Neural cell (in vitro differentiated cells): Measurements from ENCODE around the gene TF. TPM values are rescaled to one million over a fixed set of nuclear protein-coding genes. Genes with fewer than 3 reads are reported as not detected.

Source experiments
- H2AFZ ChIP-seq: fragments of 200-600, 300-800 bp; sonication (generic), shearing (Covaris generic); 2 replicates; pipeline ENCODE4 v1.6.0; 2014; ENCODE audit warnings: low read depth, mild to moderate bottlenecking, antibody characterized with exemption, low read length, moderate library complexity
- H3F3A ChIP-seq: fragments of 200-600 bp; shearing (Covaris generic); 2 replicates; pipeline ENCODE4 v1.6.1; 2016; ENCODE audit warnings: mild to moderate bottlenecking, moderate library complexity, mixed read lengths, antibody characterized with exemption, low read length; ENCODE audit not compliant: insufficient read depth, poor library complexity, severe bottlenecking
- H3K27ac ChIP-seq: fragments of 200-600, 300-800 bp; sonication (generic), shearing (Covaris generic); 2 replicates; pipeline ENCODE4 v1.5.1; 2014; ENCODE audit warnings: mild to moderate bottlenecking, low read length, moderate library complexity
- H3K27me3 ChIP-seq: fragments of 300-800, 200-600 bp; sonication (generic), shearing (Covaris generic); 2 replicates; pipeline ENCODE4 v1.6.0; 2014; ENCODE audit warnings: mild to moderate bottlenecking, low read depth, low read length, moderate library complexity; ENCODE audit not compliant: insufficient read depth
- H3K36me3 ChIP-seq: fragments of 300-800, 200-600 bp; sonication (generic), shearing (Covaris generic); 2 replicates; pipeline ENCODE4 v1.5.1; 2014; ENCODE audit warnings: mild to moderate bottlenecking, antibody characterized with exemption, low read length, moderate library complexity; ENCODE audit not compliant: insufficient read depth
- H3K4me2 ChIP-seq: fragments of 300-800, 200-600 bp; sonication (generic), shearing (Covaris generic); 2 replicates; pipeline ENCODE4 v1.6.0; 2014; ENCODE audit warnings: mild to moderate bottlenecking, low read length
- H3K4me3 ChIP-seq: fragments of 300-800, 200-600 bp; sonication (generic), shearing (Covaris generic); 2 replicates; pipeline ENCODE4 v1.5.1; 2014; ENCODE audit warnings: mild to moderate bottlenecking, low read length, moderate library complexity
- H3K79me2 ChIP-seq: fragments of 200-600 bp; shearing (Covaris generic); replicated peaks from 2 replicates; pipeline ENCODE4 v1.6.0; 2014; ENCODE audit warnings: mild to moderate bottlenecking, low read length, moderate library complexity; ENCODE audit not compliant: insufficient read depth
- H3K9ac ChIP-seq: fragments of 300-800, 200-600 bp; sonication (generic), shearing (Covaris generic); 2 replicates; pipeline ENCODE4 v1.6.1; 2016; ENCODE audit warnings: mild to moderate bottlenecking, low read length, mixed read lengths
- H3K9me2 ChIP-seq: fragments of 200-600 bp; shearing (Covaris generic); 2 replicates; pipeline ENCODE4 v1.6.1; 2016; ENCODE audit warnings: mild to moderate bottlenecking, low read length, mixed read lengths; ENCODE audit not compliant: insufficient read depth
- H3K9me3 ChIP-seq: fragments of 200-600, 300-800 bp; sonication (generic), shearing (Covaris generic); 2 replicates; pipeline ENCODE4 v1.6.1; 2016; ENCODE audit warnings: mild to moderate bottlenecking, mixed run types, low read length, moderate library complexity, mixed read lengths
- H4K20me1 ChIP-seq: fragments of 200-600 bp; shearing (Covaris generic); 2 replicates; pipeline ENCODE4 v1.6.1; 2016; ENCODE audit warnings: mild to moderate bottlenecking, mixed run types; ENCODE audit not compliant: insufficient read depth
- EP300 ChIP-seq: fragments of 450-650 bp; conservative IDR thresholded peaks from 2 replicates; pipeline ENCODE4 v1.6.1; 2014; ENCODE audit warnings: antibody characterized with exemption, mild to moderate bottlenecking, moderate library complexity; ENCODE audit not compliant: poor library complexity, severe bottlenecking
- EZH2 ChIP-seq: fragments of 200-600, 300-800 bp; shearing (Covaris generic), sonication (generic); IDR thresholded peaks from 2 replicates; pipeline ENCODE4 v1.6.1; 2014; ENCODE audit warnings: antibody characterized with exemption, low read length, borderline replicate concordance, mild to moderate bottlenecking; ENCODE audit not compliant: insufficient read depth, poor library complexity, severe bottlenecking
- MXI1 ChIP-seq: fragments of 450-650 bp; conservative IDR thresholded peaks from 2 replicates; pipeline ENCODE4 v1.6.1; 2014; ENCODE audit warnings: antibody characterized with exemption, mild to moderate bottlenecking; ENCODE audit not compliant: poor library complexity, severe bottlenecking
- POLR2AphosphoS5 ChIP-seq: IDR thresholded peaks from 2 replicates; pipeline ENCODE4 v1.6.1; 2012
- RAD21 ChIP-seq: fragments of 450-650 bp; conservative IDR thresholded peaks from 2 replicates; pipeline ENCODE4 v1.6.1; 2014; ENCODE audit warnings: antibody characterized with exemption, mild to moderate bottlenecking, moderate library complexity
- SMC3 ChIP-seq: fragments of 450-650 bp; conservative IDR thresholded peaks from 2 replicates; pipeline ENCODE4 v1.6.1; 2014; ENCODE audit warnings: antibody characterized with exemption, mild to moderate bottlenecking, moderate library complexity; ENCODE audit not compliant: poor library complexity
- TAF1 ChIP-seq: IDR thresholded peaks from 2 replicates; pipeline ENCODE4 v1.6.1; 2012; ENCODE audit warnings: low read depth
- polyA plus RNA-seq: library from polyadenylated mRNA; depleted of rRNA; stranded (reverse); fragments of >200 nt; gene quantifications from 2 replicates; pipeline ENCODE4 v1.2.3, GENCODE V29; 2014
- TF ChIP-seq, protein P1 (sequence below): IDR thresholded peaks from 2 replicates; pipeline ENCODE4 v1.6.1; 2012; ENCODE audit warnings: borderline replicate concordance
- TF ChIP-seq, protein P2 (sequence below): fragments of 450-650 bp; IDR thresholded peaks from 2 replicates; pipeline ENCODE4 v1.5.1; 2014; ENCODE audit warnings: antibody characterized with exemption, mild to moderate bottlenecking, moderate library complexity; ENCODE audit not compliant: poor library complexity, severe bottlenecking

The TF gene
- polyA plus RNA-seq, 1 donor from 2014 or later = 1.4 TPM

DNA sequence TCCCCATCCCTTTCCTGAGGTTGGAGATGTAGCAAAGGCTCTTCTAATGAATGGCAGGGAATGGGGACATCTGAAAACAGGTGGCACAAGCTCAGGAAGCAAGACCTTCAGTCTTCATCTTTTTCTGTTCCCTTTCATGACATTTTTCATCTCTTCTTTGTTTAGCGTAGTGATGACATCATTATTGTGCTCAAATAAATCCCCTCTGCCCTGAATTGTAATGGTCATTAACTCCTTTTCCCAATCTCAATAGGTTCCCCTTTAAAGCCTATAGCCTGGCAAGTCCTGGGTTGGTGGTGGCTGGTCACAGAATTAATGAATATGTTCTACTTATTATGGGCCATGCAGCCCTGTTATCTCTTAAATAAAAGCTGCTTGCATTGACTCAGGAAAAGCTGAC, 21.4 kb downstream of the TF start:
- Histone ChIP-seq H3K79me2 (no peaks in the 10 kb centered on the region), H3K27me3 (no peaks in the 10 kb centered on the region), H3K9me3 (no peaks in the 10 kb centered on the region), H3K4me2 (no peak overlapping the region), H3K9me2 (no peaks in the 10 kb centered on the region), H3K4me3 (no peak overlapping the region), H2AFZ (no peak overlapping the region), H3F3A (no peaks in the 10 kb centered on the region), H3K9ac (no peak overlapping the region), H3K27ac (no peak overlapping the region), H4K20me1 (no peaks in the 10 kb centered on the region), H3K36me3 (no peaks in the 10 kb centered on the region)
- TF ChIP-seq, protein P1, sequence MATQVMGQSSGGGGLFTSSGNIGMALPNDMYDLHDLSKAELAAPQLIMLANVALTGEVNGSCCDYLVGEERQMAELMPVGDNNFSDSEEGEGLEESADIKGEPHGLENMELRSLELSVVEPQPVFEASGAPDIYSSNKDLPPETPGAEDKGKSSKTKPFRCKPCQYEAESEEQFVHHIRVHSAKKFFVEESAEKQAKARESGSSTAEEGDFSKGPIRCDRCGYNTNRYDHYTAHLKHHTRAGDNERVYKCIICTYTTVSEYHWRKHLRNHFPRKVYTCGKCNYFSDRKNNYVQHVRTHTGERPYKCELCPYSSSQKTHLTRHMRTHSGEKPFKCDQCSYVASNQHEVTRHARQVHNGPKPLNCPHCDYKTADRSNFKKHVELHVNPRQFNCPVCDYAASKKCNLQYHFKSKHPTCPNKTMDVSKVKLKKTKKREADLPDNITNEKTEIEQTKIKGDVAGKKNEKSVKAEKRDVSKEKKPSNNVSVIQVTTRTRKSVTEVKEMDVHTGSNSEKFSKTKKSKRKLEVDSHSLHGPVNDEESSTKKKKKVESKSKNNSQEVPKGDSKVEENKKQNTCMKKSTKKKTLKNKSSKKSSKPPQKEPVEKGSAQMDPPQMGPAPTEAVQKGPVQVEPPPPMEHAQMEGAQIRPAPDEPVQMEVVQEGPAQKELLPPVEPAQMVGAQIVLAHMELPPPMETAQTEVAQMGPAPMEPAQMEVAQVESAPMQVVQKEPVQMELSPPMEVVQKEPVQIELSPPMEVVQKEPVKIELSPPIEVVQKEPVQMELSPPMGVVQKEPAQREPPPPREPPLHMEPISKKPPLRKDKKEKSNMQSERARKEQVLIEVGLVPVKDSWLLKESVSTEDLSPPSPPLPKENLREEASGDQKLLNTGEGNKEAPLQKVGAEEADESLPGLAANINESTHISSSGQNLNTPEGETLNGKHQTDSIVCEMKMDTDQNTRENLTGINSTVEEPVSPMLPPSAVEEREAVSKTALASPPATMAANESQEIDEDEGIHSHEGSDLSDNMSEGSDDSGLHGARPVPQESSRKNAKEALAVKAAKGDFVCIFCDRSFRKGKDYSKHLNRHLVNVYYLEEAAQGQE = no peak
- TF ChIP-seq EZH2 (no peak), RAD21 (no peak), MXI1 (no peak), POLR2AphosphoS5 (no peak), EP300 (no peak)
- TF ChIP-seq, protein P2, sequence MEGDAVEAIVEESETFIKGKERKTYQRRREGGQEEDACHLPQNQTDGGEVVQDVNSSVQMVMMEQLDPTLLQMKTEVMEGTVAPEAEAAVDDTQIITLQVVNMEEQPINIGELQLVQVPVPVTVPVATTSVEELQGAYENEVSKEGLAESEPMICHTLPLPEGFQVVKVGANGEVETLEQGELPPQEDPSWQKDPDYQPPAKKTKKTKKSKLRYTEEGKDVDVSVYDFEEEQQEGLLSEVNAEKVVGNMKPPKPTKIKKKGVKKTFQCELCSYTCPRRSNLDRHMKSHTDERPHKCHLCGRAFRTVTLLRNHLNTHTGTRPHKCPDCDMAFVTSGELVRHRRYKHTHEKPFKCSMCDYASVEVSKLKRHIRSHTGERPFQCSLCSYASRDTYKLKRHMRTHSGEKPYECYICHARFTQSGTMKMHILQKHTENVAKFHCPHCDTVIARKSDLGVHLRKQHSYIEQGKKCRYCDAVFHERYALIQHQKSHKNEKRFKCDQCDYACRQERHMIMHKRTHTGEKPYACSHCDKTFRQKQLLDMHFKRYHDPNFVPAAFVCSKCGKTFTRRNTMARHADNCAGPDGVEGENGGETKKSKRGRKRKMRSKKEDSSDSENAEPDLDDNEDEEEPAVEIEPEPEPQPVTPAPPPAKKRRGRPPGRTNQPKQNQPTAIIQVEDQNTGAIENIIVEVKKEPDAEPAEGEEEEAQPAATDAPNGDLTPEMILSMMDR = no peak

DNA sequence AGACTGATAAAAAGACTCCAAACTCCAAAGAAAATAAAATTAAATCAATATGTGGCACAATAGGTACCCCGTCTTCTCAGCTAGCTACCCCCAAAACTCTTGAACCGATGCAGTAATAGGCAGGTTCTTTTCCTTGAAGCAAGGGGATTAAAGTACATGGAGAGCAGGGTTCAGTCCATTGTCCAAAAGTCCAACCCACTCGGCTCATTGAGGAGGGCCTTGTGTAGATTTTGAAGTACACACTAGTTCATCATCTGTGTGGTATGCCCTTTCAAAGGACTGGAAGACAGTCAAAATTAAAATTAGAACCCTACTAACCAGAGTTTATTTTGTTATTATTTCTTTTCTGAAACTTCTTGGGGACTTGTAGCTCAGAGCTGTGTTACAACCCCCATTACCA, 23.3 kb downstream of the TF start:
- no peaks in the 10 kb centered on the region for H3K27me3 ChIP-seq
- no peaks in the 10 kb centered on the region for H4K20me1 ChIP-seq
- no peaks in the 10 kb centered on the region for H3K36me3 ChIP-seq
- no peaks in the 10 kb centered on the region for H3K79me2 ChIP-seq
- H2AFZ ChIP-seq = no peak overlapping the region
- no peaks in the 10 kb centered on the region for H3F3A ChIP-seq
- no peak overlapping the region for H3K27ac ChIP-seq
- no peak overlapping the region for H3K9ac ChIP-seq
- no peak overlapping the region for H3K4me2 ChIP-seq
- H3K9me2 ChIP-seq = no peaks in the 10 kb centered on the region
- no peak overlapping the region for H3K4me3 ChIP-seq
- TF ChIP-seq SMC3 (no peak), RAD21 (no peak), MXI1 (no peak), TAF1 (no peak), EP300 (no peak), EZH2 (no peak), POLR2AphosphoS5 (no peak)
- TF ChIP-seq, protein P2 = no peak
- TF ChIP-seq, protein P1 = no peak
- no peaks in the 10 kb centered on the region for H3K9me3 ChIP-seq
